H9 (cell line): ENCODE measurements around the gene TRIP11. TPM values are rescaled to one million over a fixed set of nuclear protein-coding genes. Genes with fewer than 3 reads are reported as not detected.

Source experiments
- DNase-seq: peaks from one replicate; pipeline ENCODE4 v3.0.0-alpha.2; 2017
- H2AFZ ChIP-seq: one replicate; pipeline ENCODE4 v1.6.1; 2013; ENCODE audit warnings: mild to moderate bottlenecking, low read length, control low read depth, moderate library complexity
- H2AK5ac ChIP-seq: 2 replicates; pipeline ENCODE4 v1.6.1; 2013; ENCODE audit warnings: low read length, control low read depth, mixed read lengths; ENCODE audit not compliant: insufficient read length
- H2BK120ac ChIP-seq: one replicate; pipeline ENCODE4 v1.6.1; 2013; ENCODE audit warnings: low read depth, mild to moderate bottlenecking, low read length, control low read depth, inconsistent platforms; ENCODE audit not compliant: poor library complexity, severe bottlenecking
- H2BK12ac ChIP-seq: 2 replicates; pipeline ENCODE4 v1.6.1; 2013; ENCODE audit warnings: low read length, control low read depth, mixed read lengths, low read depth; ENCODE audit not compliant: insufficient read length
- H2BK15ac ChIP-seq: 2 replicates; pipeline ENCODE4 v1.6.1; 2013; ENCODE audit warnings: low read depth, low read length, control low read depth
- H2BK20ac ChIP-seq: one replicate; pipeline ENCODE4 v1.6.1; 2013; ENCODE audit warnings: low read depth, mild to moderate bottlenecking, low read length, control low read depth, inconsistent platforms; ENCODE audit not compliant: poor library complexity, severe bottlenecking
- H2BK5ac ChIP-seq: 2 replicates; pipeline ENCODE4 v1.6.1; 2013; ENCODE audit warnings: low read length, control low read depth, mixed read lengths; ENCODE audit not compliant: insufficient read length
- H3K14ac ChIP-seq: 2 replicates; pipeline ENCODE4 v1.6.1; 2013; ENCODE audit warnings: low read length, control low read depth; ENCODE audit not compliant: insufficient read depth
- H3K18ac ChIP-seq: 2 replicates; pipeline ENCODE4 v1.6.1; 2013; ENCODE audit warnings: low read depth, mild to moderate bottlenecking, mixed read lengths, low read length, control low read depth; ENCODE audit not compliant: insufficient read length
- H3K23ac ChIP-seq: 2 replicates; pipeline ENCODE4 v1.6.1; 2013; ENCODE audit warnings: low read length, control low read depth, mixed read lengths, low read depth; ENCODE audit not compliant: insufficient read length
- H3K23me2 ChIP-seq: 2 replicates; pipeline ENCODE4 v1.6.1; 2013; ENCODE audit warnings: low read depth, mild to moderate bottlenecking, mixed read lengths, low read length, control low read depth; ENCODE audit not compliant: insufficient read length, poor library complexity, severe bottlenecking
- H3K27ac ChIP-seq: 2 replicates; pipeline ENCODE4 v1.5.1; 2013; ENCODE audit warnings: low read length, control low read depth, mixed read lengths, low read depth; ENCODE audit not compliant: insufficient read length
- H3K27me3 ChIP-seq: 2 replicates; pipeline ENCODE4 v1.6.1; 2013; ENCODE audit warnings: low read length, control low read depth, inconsistent platforms; ENCODE audit not compliant: insufficient read depth
- H3K4ac ChIP-seq: 2 replicates; pipeline ENCODE4 v1.6.1; 2013; ENCODE audit warnings: low read depth, mild to moderate bottlenecking, control low read depth, inconsistent platforms, low read length, moderate library complexity
- H3K4me1 ChIP-seq: 2 replicates; pipeline ENCODE4 v1.6.1; 2013; ENCODE audit warnings: low read length, control low read depth, inconsistent platforms; ENCODE audit not compliant: insufficient read depth
- H3K4me2 ChIP-seq: 2 replicates; pipeline ENCODE4 v1.6.1; 2013; ENCODE audit warnings: low read length, control low read depth, mixed read lengths; ENCODE audit not compliant: insufficient read length, insufficient read depth
- H3K56ac ChIP-seq: 2 replicates; pipeline ENCODE4 v1.6.1; 2013; ENCODE audit warnings: low read depth, mild to moderate bottlenecking, mixed read lengths, low read length, control low read depth; ENCODE audit not compliant: insufficient read length
- H3K79me1 ChIP-seq: 2 replicates; pipeline ENCODE4 v1.6.1; 2013; ENCODE audit warnings: low read depth, mild to moderate bottlenecking, moderate library complexity, low read length, control low read depth, inconsistent platforms; ENCODE audit not compliant: insufficient read depth, poor library complexity, severe bottlenecking
- H3K79me2 ChIP-seq: 2 replicates; pipeline ENCODE4 v1.6.1; 2013; ENCODE audit warnings: low read length, control low read depth, inconsistent platforms; ENCODE audit not compliant: insufficient read depth
- H3K9ac ChIP-seq: 2 replicates; pipeline ENCODE4 v1.6.1; 2013; ENCODE audit warnings: low read length, control low read depth, mixed read lengths; ENCODE audit not compliant: insufficient read length; ENCODE audit errors: extremely low read depth
- H3K9me3 ChIP-seq: one replicate; pipeline ENCODE4 v1.6.1; 2013; ENCODE audit warnings: low read depth, low read length, inconsistent platforms; ENCODE audit not compliant: control insufficient read depth
- H3T11ph ChIP-seq: one replicate; pipeline ENCODE4 v1.6.1; 2013; ENCODE audit warnings: mild to moderate bottlenecking, low read length, control low read depth, inconsistent platforms
- H4K20me1 ChIP-seq: one replicate; pipeline ENCODE4 v1.6.1; 2013; ENCODE audit not compliant: control insufficient read depth, insufficient read length, insufficient read depth
- H4K5ac ChIP-seq: 2 replicates; pipeline ENCODE4 v1.6.1; 2013; ENCODE audit warnings: low read depth, mild to moderate bottlenecking, mixed read lengths, low read length, control low read depth; ENCODE audit not compliant: insufficient read length
- H4K8ac ChIP-seq: replicated peaks from 2 replicates; pipeline ENCODE4 v1.6.1; 2013; ENCODE audit warnings: low read length, control low read depth, mixed read lengths, low read depth; ENCODE audit not compliant: insufficient read length
- H4K91ac ChIP-seq: 2 replicates; pipeline ENCODE4 v1.6.1; 2013; ENCODE audit warnings: low read depth, mild to moderate bottlenecking, moderate library complexity, mixed read lengths, low read length, control low read depth; ENCODE audit not compliant: insufficient read length
- H3K27ac Mint-ChIP-seq, 3 experiments: 2 replicates in 2 of 3; 3 replicates in 1 of 3; pipeline ENCODE4 v1.8.0; 2020 to 2021; ENCODE audit warnings: mixed read lengths in 3 of 3, mild to moderate bottlenecking in 1 of 3, moderate library complexity in 1 of 3
- H3K27me3 Mint-ChIP-seq: 2 replicates; pipeline ENCODE4 v1.8.0; 2021; ENCODE audit warnings: low read depth, mild to moderate bottlenecking, moderate library complexity, mixed read lengths
- H3K36me3 Mint-ChIP-seq, 3 experiments: 2 replicates in 2 of 3; 3 replicates in 1 of 3; pipeline ENCODE4 v1.8.0; 2020 to 2021; ENCODE audit warnings: low read depth in 3 of 3, mixed read lengths in 3 of 3; ENCODE audit not compliant: insufficient read depth in 1 of 3
- H3K4me1 Mint-ChIP-seq, 2 experiments: 2 replicates each; pipeline ENCODE4 v1.8.0; 2020; ENCODE audit warnings: mixed read lengths in 2 of 2
- H3K4me3 Mint-ChIP-seq, 2 experiments: 2 replicates in 1 of 2; 3 replicates in 1 of 2; pipeline ENCODE4 v1.8.0; 2020 to 2021; ENCODE audit warnings: mild to moderate bottlenecking in 2 of 2, mixed read lengths in 2 of 2, moderate library complexity in 1 of 2
- H3K9me3 Mint-ChIP-seq, 2 experiments: 2 replicates in 1 of 2; 3 replicates in 1 of 2; pipeline ENCODE4 v1.8.0; 2020; ENCODE audit warnings: mild to moderate bottlenecking in 2 of 2, mixed read lengths in 2 of 2, moderate library complexity in 1 of 2
- CTCF ChIP-seq: fragments of 200-600 bp; sonication (generic); conservative IDR thresholded peaks from 3 replicates; pipeline ENCODE4 v1.8.0; 2021; ENCODE audit warnings: antibody characterized with exemption, mild to moderate bottlenecking
- WGBS: extraction: QIAGEN DNeasy Blood & Tissue Kit; methylation state at CpG from one replicate; pipeline ENCODE4 v1.1.7; 2013; ENCODE audit warnings: missing lambda C conversion rate, low lambda C conversion rate, mixed read lengths; ENCODE audit not compliant: insufficient read length; ENCODE audit errors: extremely low coverage; 5-methylcytosine and 5-hydroxymethylcytosine counted together
- total RNA-seq: library from RNA; stranded (reverse); gene quantifications from 2 replicates; pipeline ENCODE4 v1.2.1, GENCODE V29; 2021

The TRIP11 gene
- total RNA-seq, 1 experiment from 2014 or later = 33.5 TPM

DNA sequence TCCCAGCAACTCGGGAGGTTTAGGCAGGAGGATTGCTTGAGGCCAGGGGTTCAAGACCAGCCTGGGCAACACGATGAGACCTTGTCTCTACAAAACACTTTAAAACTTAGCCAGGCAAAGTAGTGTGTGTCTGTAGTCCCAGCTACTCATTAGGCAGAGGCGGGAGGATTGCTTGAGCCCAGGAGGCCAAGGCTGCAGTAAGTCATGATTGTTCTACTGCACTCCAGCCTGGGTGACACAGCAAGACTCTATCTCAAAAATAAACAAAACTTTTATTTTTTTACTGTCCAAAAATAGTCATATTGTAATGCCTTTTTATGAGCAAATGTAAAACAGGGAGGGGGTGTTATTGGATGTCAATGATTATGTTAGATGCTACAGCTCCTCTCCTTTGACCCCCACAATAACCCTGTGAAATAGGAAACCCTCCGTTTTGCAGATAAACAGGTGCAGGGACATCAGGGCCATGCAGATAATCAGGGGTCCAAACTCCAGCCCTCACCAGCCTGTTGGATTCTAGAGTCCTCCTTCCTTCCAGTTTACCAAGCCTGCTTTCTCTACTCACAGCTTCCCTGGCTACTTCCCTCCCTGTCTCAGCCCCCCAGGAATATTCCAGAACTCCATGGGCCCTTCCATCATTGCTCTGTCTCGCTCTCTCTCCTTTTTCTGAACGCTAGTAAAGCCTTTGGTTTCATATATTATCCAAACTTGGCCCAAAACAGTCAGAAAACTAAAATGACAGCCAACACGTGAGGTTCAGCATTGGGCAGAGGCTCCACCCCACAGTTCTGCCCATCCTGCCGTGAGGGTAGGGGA lies 86.5 kb downstream of the TRIP11 start:
- no peak overlapping the region for H2BK120ac ChIP-seq
- Mint-ChIP-seq H3K4me1 (peaks cover under 1% of the 10 kb centered on the region in 2 experiments; a peak in 2 of 4 replicates), H3K27ac (no peak overlapping the region; a peak in 1 of 7 replicates), H3K27me3 (peaks cover 32% of the 10 kb centered on the region), H3K36me3 (no peaks in the 10 kb centered on the region), H3K4me3 (no peak overlapping the region), H3K9me3 (no peaks in the 10 kb centered on the region)
- no peaks in the 10 kb centered on the region for H3K27me3 ChIP-seq
- no peak overlapping the region for H2AFZ ChIP-seq
- H2BK15ac ChIP-seq = no peak overlapping the region
- H2BK12ac ChIP-seq = no peak overlapping the region
- no peak overlapping the region for H3K4me2 ChIP-seq
- TF ChIP-seq CTCF = no peak
- no peak overlapping the region; the same call in 1 of the 2 replicates for H3K14ac ChIP-seq
- no peak overlapping the region for H4K8ac ChIP-seq
- WGBS = no CpG with 5 or more reads among the region's 8 CpGs
- no peaks in the 10 kb centered on the region for H3K79me2 ChIP-seq
- no peak overlapping the region for H2BK5ac ChIP-seq
- H3K23ac ChIP-seq = no peak overlapping the region
- H3K18ac ChIP-seq = no peak overlapping the region
- no peak overlapping the region for H3T11ph ChIP-seq
- H2AK5ac ChIP-seq = no peak overlapping the region
- H4K20me1 ChIP-seq = no peaks in the 10 kb centered on the region
- no peaks in the 10 kb centered on the region for H3K9me3 ChIP-seq
- no peak overlapping the region for H3K9ac ChIP-seq
- H3K27ac ChIP-seq = no peak overlapping the region
- no peak overlapping the region for H2BK20ac ChIP-seq
- no peaks in the 10 kb centered on the region for H3K79me1 ChIP-seq
- no peak overlapping the region for H4K5ac ChIP-seq
- no peak for DNase-seq
- H4K91ac ChIP-seq = no peak overlapping the region
- no peaks in the 10 kb centered on the region for H3K4me1 ChIP-seq
- H3K4ac ChIP-seq = no peak overlapping the region
- no peaks in the 10 kb centered on the region for H3K23me2 ChIP-seq
- H3K56ac ChIP-seq = no peak overlapping the region
